ENCODE data around the gene IQCE.
"Not testable (repeated sequence)": the region's sequence is repeated elsewhere in the genome, so short reads cannot be mapped to it uniquely, and the experiment has no call there.

The IQCE gene

GRCh38 chr7:2604608-2605174, 45.9 kb downstream of the IQCE start:
- DNase-seq, result no peak

DNA sequence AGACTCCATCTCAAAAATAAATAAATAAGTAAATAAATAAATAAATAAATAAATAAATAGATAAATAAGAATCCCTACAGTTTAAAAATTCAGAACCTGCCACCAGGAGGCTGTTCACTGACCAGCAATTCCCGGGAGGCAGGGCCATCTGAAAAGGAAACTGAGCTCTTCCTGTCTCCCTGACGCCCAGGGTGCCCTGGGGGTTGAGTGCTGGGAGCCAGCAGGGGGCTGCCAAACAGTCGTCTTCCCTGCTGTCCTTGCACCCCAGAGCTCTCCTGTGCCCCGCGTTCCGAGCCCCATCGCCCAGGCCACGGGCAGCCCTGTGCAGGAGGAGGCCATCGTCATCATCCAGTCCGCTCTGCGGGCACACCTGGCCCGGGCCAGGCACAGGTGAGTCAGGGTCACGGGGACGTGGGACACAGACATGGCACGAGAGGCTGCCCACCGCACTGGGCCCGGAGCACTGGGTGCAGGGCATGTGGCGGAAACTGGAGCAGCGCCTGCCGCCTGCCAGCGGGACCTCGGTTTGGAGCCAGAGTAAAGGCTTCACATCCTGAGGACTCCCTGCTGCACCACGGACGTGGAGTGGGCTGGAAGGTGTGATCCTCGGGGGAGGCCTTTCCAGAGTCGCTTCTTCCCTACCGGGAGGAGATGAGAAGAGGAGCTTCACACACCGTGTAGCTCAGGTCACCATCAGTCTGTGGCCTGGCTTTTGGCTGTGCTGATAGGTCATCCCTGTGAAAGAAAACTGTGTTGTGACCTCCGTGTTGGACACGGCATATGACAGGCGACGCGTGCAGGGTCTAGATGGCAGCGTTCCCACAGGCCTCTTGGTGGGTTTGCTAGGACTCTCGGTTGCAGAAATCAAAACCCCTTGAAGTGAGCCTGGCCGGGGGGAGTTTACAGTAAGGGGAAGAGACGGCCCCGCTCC, 47.1 kb downstream of the IQCE start:
- no peak for DNase-seq

DNA sequence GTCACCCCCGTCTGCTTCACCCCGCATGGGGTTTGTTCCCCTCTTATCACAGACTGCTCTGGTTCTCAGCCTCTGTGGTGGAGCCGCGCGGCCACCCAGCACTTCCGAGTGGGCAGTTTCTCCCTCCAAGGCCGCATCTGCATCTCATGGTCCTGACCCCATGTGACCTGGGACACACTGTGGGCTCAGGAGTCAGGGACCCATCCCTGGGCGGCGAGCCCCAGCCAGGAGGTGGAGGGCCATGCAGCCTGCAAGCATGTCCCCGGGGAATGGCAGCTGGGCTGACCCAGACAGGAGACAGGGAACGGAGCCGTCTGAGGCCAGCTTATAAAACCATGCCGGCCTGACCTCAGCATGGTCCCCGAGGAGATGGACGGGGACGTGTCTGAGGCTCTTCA, 47.8 kb downstream of the IQCE start:
- no peak for DNase-seq

DNA sequence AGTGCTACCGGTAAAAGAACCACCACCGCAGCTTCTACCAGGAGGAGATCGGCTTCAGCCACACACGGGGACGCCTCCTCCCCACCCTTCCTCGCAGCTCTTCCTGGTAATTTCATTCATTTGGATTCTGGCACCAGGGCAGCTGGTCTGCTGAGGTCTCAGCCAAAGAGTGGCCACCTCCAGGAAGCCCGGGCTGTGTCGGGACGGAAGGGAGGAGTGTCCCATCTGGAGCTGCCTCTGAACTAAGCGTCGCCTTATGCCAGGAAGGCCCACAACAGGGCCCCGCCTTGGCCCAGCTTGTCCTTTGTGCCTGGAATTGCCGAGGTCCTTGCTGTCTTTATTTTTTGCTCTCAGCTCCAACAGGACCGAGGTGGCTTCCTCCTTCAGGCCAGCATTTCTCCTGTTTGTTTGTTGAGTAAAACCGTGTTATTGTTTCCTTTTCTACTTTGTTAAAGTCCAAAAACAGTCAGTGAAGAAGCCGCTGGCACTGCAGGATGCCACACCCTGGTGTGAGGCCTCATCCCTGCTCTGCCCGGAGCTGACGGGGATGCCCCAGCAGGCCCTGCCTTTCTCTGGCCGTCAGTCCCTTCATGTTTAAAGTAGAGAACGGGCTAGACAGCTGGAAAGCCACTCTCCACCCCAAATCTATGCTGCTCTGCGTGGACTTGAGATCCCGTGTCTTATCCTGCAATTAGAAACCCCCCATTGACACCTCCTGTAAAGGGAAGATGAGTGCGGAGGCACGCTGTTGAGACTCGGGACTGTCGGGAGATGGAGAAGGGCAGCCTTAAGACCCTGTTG, 48.5 kb downstream of the IQCE start:
- no peak for DNase-seq

DNA sequence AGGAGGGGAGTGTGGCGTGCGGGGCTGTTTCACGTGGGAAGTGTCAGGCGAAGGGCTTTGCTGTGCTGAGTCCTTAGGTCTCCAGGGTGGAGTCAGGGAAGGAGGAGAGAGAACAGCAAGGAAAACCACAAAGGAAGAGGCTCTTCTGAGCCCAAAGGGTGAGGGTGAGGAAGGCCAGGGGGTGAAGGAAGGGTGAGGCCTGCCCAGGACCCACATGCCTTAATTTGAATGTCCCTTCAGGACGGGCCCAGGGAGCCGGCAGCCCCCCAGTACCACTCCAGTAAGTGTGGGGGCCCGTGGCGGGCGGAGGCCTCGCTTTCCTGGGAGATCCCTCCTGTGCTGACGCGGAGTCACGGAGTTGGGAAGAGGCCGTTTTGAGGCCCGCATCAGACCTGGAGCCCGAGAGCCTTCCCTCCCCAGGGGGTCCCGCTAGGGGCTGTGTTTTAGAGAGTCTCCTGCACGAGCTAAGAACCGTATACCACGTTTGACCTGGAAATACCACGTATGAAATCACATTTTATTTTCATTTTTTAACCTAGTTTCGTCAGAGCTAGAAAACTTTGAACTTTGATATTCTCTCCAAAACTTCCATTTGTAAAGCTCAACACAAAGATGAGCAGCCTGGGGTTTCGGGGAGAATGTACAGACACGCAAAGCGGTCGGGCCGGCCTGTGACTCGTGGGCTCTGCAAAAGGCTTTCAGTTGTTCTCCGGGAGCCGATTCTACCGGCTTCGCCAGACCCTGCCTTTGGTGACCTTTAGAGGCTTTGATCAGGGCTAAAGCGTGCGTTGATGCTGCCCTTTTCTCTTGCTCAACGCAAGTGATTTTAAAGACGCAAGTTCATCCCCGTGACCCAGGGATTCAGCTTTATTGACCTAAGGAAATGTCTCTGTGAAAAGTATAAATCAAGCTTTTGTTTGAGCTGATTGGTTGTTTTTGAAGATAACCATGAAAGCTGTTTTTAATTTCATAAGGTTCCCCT, 49.4 kb downstream of the IQCE start:
- DNase-seq, result no peak

DNA sequence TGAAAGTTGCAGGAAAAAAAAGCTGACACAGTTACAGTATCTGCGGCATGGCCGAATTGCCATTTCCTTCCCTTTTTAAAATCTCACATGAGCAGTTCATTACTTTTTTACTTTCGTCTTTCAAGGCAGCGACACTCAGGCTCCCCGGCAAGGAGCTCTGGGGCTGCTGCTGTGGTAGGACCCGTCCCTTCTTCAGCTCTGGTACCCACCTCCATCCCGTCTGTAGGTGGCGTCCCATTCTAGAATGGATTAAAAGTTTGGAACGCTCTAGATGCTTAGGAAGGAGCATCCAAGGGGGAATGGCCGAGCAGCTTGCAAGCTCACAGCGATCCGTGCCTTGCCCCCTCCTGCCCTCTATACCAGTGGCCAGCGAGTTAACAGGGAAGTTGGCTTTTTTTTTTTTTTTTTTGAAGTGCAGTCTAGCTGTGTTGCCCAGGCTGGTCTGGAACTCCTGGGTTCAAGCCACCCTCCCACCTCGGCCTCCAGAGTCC, 50.2 kb downstream of the IQCE start:
- DNase-seq, result peak; percentile 75

DNA sequence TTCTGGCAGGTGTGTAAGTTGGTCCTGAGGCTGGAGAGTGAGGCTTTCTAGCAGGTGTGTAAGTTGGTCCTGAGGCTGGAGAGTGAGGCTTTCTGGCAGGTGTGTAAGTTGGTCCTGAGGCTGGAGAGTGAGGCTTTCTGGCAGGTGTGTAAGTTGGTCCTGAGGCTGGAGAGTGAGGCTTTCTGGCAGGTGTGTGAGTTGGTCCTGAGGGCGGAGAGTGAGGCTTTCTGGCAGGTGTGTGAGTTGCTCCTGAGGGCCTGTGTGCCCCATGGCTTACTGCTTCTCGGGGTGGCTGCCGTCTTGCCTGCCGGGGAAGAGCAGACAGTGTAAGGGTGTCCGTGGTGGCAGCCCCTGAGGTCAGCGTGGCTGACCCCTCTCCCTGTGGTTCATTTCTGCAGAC, 50.9 kb downstream of the IQCE start:
- not testable (repeated sequence) for DNase-seq

- DNase-seq, result no peak
Observed at GRCh38 chr7:2610466-2610865, 51.7 kb downstream of the IQCE start.

GRCh38 chr7:2610898-2611297, 52.1 kb downstream of the IQCE start:
- no peak for DNase-seq

GRCh38 chr7:2611401-2611800, 52.6 kb downstream of the IQCE start:
- DNase-seq, result no peak

- DNase-seq, result no peak
Observed at GRCh38 chr7:2611922-2612321, 53.1 kb downstream of the IQCE start.

GRCh38 chr7:2612445-2613097, 53.8 kb downstream of the IQCE start:
- DNase-seq, result peak; percentile 35

GRCh38 chr7:2613098-2613930, 54.5 kb downstream of the IQCE start:
- no peak for DNase-seq

- DNase-seq, result no peak
Observed at GRCh38 chr7:2613931-2614600, 55.3 kb downstream of the IQCE start.

GRCh38 chr7:2614631-2615330, 56.0 kb downstream of the IQCE start:
- DNase-seq, result no peak

DNA sequence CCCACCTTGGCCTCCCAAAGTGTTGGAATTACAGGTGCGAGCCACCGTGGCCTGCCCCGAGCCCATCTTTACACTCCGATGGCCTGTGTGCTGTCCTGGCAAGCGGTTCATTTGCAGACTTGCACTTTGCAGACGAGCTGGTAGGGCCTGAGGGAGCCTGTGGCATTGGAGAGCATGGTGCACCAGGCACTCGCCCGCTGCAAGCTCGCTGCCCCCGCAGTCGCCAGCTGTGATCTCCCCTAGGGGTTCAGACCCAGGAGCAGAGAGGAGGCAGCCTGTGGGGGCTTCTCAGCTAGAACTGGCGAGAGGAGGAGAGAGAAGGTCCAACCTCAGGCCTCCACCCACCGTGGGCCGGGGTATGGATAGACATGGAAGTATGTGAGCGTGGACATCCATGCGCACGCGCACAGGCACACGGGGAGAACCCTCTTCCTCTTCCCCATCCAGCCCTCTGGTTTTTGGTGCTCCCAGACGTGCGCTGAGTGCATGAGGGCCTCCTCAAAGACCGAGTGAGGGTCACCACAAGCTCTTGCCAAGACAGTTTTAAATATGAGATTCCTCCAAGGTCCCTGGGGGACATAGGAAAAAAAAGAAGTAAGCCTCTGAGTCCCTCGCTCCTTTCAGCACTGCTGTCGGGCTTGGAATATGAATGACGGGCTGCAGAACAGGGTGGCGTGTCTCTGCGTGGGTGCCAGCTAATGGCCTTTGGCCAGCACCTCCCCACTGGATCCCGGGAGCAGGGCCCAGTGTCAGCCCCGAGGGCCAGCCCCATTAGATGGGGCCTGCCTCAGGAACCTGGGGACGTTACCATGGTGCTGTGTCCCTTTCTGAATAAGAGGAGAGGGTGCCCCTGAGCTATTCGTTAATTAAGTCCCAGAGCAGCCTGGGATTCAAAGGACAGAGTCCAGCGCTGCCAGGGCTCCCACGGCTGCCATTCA, 57.9 kb downstream of the IQCE start:
- DNase-seq, result no peak

DNA sequence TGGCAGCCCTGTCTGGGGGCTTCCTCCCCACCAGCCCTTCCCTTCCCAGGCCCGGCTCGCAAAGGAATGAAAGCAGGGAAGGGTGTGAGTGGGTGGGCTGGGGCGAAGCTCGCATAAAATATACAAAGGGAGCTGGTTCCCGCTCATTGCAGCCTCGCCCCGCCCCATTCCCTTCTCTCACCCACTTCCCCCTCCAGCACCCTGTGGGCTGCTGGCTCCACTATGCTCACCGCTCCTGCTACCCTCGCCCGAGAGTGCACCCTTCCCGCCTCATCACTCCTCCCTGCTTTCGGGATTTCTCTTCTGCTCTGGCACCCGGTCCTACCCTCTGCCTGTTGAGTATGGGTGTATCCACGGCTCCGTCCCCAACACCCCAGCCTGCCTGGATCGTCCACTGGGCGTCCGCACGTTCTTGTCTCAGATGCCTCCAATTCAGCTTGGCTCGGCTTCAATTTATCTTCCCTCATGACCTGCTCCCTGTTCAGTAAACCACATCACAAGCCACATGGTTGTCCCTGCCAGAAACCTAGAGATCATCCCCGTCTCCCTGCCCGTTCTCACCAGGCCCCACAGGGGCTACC, 58.6 kb downstream of the IQCE start:
- DNase-seq, result no peak

DNA sequence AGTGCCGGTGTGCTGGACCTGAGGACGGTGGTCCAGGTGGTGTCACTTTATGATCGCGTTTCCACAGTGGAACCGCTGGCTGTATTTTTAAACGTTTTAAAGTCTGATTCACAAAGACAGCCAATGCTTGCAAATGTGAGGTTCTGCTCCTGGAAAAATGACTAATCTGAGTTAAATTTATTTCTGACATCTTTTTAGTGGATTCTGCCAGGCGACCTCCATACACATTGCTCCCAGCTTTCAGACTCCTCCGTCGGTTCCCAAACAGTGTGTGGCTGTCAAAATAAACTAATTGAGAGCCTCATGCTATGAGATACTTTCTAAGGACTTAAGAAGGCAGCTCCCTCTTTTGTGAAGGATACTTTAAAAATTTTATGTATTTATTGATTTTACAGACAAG, 60.3 kb downstream of the IQCE start:
- DNase-seq, result no peak

Measured in hematopoietic multipotent progenitor cell treated with erythropoietin and hydrocortisone succinate and interleukin-3 and kit ligand, for 6 days (in vitro differentiated cells).